Caco-2 (cell line): Measurements from ENCODE around the gene RAPGEF2. TPM values are rescaled to one million over a fixed set of nuclear protein-coding genes. Genes with fewer than 3 reads are reported as not detected.

Experiments
- BruUV-seq: library from RNA; stranded (reverse); fragments of 400-500 nt; replicated peaks from 2 replicates; lab custom pipeline; 2021; lab: Mats Ljungman, UMichigan
- CTCF ChIA-PET: fragments of 300-600 bp; sonication (Branson Sonifier 250); formaldehyde crosslinking; loops from one replicate; lab custom pipeline; 2022; ENCODE audit warnings: antibody characterized with exemption; lab: Charles Lee
- POLR2A ChIA-PET: fragments of 300-600 bp; sonication (Branson Sonifier 250); formaldehyde crosslinking; loops from one replicate; lab custom pipeline; 2022; ENCODE audit warnings: antibody characterized with exemption; lab: Charles Lee
- DNase-seq, 2 experiments: peaks; one replicate each; pipeline versions ENCODE4 v3.0.0 to v3.0.0-alpha.2; 2020 to 2022
- H3K27me3 ChIP-seq: replicated peaks from 2 replicates; pipeline ENCODE4 v1.6.0; 2011; ENCODE audit warnings: low read length; ENCODE audit not compliant: control insufficient read depth, insufficient read depth
- H3K36me3 ChIP-seq: 2 replicates; pipeline ENCODE4 v1.5.1; 2011; ENCODE audit warnings: low read length; ENCODE audit not compliant: control insufficient read depth, insufficient read depth
- H3K4me1 ChIP-seq: fragments of 250-450 bp; sonication (Bioruptor Pico); 2 replicates; pipeline ENCODE4 v1.5.1; 2020; ENCODE audit warnings: mild to moderate bottlenecking
- H3K4me3 ChIP-seq: 2 replicates; pipeline ENCODE4 v1.5.1; 2011; ENCODE audit warnings: low read depth, mild to moderate bottlenecking, control low read depth, low read length
- H3K9me3 ChIP-seq: fragments of 250-450 bp; sonication (Bioruptor Pico); 2 replicates; pipeline ENCODE4 v1.5.1; 2020; ENCODE audit warnings: mild to moderate bottlenecking, moderate library complexity
- H3K27ac Mint-ChIP-seq: one replicate; pipeline ENCODE4 v1.8.0; 2022; ENCODE audit warnings: mixed read lengths; ENCODE audit not compliant: unreplicated experiment
- H3K27me3 Mint-ChIP-seq: one replicate; pipeline ENCODE4 v1.8.0; 2022; ENCODE audit warnings: mixed read lengths; ENCODE audit not compliant: insufficient read depth, unreplicated experiment
- H3K36me3 Mint-ChIP-seq: one replicate; pipeline ENCODE4 v1.8.0; 2022; ENCODE audit warnings: mild to moderate bottlenecking, mixed read lengths; ENCODE audit not compliant: insufficient read depth, unreplicated experiment
- H3K4me1 Mint-ChIP-seq: one replicate; pipeline ENCODE4 v1.8.0; 2022; ENCODE audit warnings: low read depth, mixed read lengths; ENCODE audit not compliant: unreplicated experiment
- H3K4me3 Mint-ChIP-seq: one replicate; pipeline ENCODE4 v1.8.0; 2022; ENCODE audit warnings: mild to moderate bottlenecking, moderate library complexity, mixed read lengths; ENCODE audit not compliant: unreplicated experiment
- H3K9me3 Mint-ChIP-seq: one replicate; pipeline ENCODE4 v1.8.0; 2022; ENCODE audit warnings: mixed read lengths; ENCODE audit not compliant: unreplicated experiment
- CTCF ChIP-seq, 2 experiments: fragments of 200-600 bp in 1 of 2; IDR thresholded peaks; 1 replicate in 1 of 2; 2 replicates in 1 of 2; pipeline versions ENCODE4 v1.5.1 to v1.8.0; 2011 to 2022; ENCODE audit warnings: antibody characterized with exemption in 1 of 2, control low read depth in 1 of 2, inconsistent platforms in 1 of 2, low read depth in 1 of 2, low read length in 1 of 2, mild to moderate bottlenecking in 1 of 2, moderate library complexity in 1 of 2; ENCODE audit not compliant: insufficient read depth in 1 of 2, severe bottlenecking in 1 of 2, unreplicated experiment in 1 of 2
- intact Hi-C: fragments of 100-400 bp; cut with micrococcal nuclease; formaldehyde crosslinking; loops from one replicate; pipeline ENCODE4 v1.10.0; 2022; ENCODE audit not compliant: unreplicated experiment
- total RNA-seq: library from RNA; stranded (reverse); gene quantifications from 2 replicates; pipeline ENCODE4 v1.2.3, GENCODE V29; 2022

RAPGEF2 gene
- total RNA-seq, 1 experiment from 2014 or later = 67.6 TPM

- CTCF ChIA-PET = no interaction called here
- Mint-ChIP-seq H3K27me3 (no peaks in the 10 kb centered on the region), H3K4me3 (no peak overlapping the region), H3K9me3 (no peaks in the 10 kb centered on the region), H3K4me1 (peaks cover 5% of the 10 kb centered on the region), H3K36me3 (peaks cover 24% of the 10 kb centered on the region), H3K27ac (peak overlapping the region; percentile 45)
- no TSS peak for BruUV-seq
- intact Hi-C loops = loop anchor here (5.0 kb wide), 1 partner anchor 53 kb away; no protein-coding TSS in a partner anchor
- no peaks in the 10 kb centered on the region for H3K36me3 ChIP-seq
- TF ChIP-seq CTCF (IDR thresholded peaks at IDR 0.05; ENCODE audit: insufficient read depth in 1 of 2, low read depth in 1 of 2, low read length in 1 of 2, severe bottlenecking in 1 of 2, unreplicated experiment in 1 of 2) = no peak
- peak in 1 of 2 experiments; percentile 5 for DNase-seq
- no peaks in the 10 kb centered on the region for H3K9me3 ChIP-seq
- H3K4me3 ChIP-seq = no peak overlapping the region
- peaks cover 43% of the 10 kb centered on the region for H3K4me1 ChIP-seq
- H3K27me3 ChIP-seq = no peaks in the 10 kb centered on the region
- POLR2A ChIA-PET = interaction anchor here (0.6 kb wide), 2 partner anchors 115 to 391 kb away, joined by 3 read pairs; no protein-coding TSS in a partner anchor
Observed at GRCh38 chr4:159280442-159281172, 177.7 kb downstream of the RAPGEF2 start.

- H3K4me1 ChIP-seq = peaks cover 43% of the 10 kb centered on the region
- Mint-ChIP-seq H3K4me1 (peaks cover 5% of the 10 kb centered on the region), H3K36me3 (peaks cover 30% of the 10 kb centered on the region), H3K27me3 (no peaks in the 10 kb centered on the region), H3K9me3 (peaks cover 8% of the 10 kb centered on the region), H3K4me3 (no peak overlapping the region), H3K27ac (no peak overlapping the region)
- H3K4me3 ChIP-seq = no peak overlapping the region
- no peak for TF ChIP-seq CTCF (IDR thresholded peaks at IDR 0.05; ENCODE audit: insufficient read depth in 1 of 2, low read depth in 1 of 2, low read length in 1 of 2, severe bottlenecking in 1 of 2, unreplicated experiment in 1 of 2)
- no peak for DNase-seq
- no peaks in the 10 kb centered on the region for H3K27me3 ChIP-seq
- H3K36me3 ChIP-seq = no peaks in the 10 kb centered on the region
- no peaks in the 10 kb centered on the region for H3K9me3 ChIP-seq
- POLR2A ChIA-PET = interaction anchor here (1.1 kb wide), 1 partner anchor 53 kb away, joined by 3 read pairs; no protein-coding TSS in a partner anchor
- intact Hi-C loops = loop anchor here (5.0 kb wide), 1 partner anchor 54 kb away; no protein-coding TSS in a partner anchor
- CTCF ChIA-PET = no interaction called here
- no TSS peak for BruUV-seq
Observed at GRCh38 chr4:159281771-159282170, 178.9 kb downstream of the RAPGEF2 start.

- H3K36me3 ChIP-seq = no peaks in the 10 kb centered on the region
- ChIA-PET POLR2A (interaction anchor here (1.1 kb wide), 1 partner anchor 54 kb away, joined by 3 read pairs; no protein-coding TSS in a partner anchor), CTCF (no interaction called here)
- no peak overlapping the region for H3K4me3 ChIP-seq
- no peak for DNase-seq
- BruUV-seq = no TSS peak
- H3K4me1 Mint-ChIP-seq = peaks cover 5% of the 10 kb centered on the region
- H3K9me3 ChIP-seq = no peaks in the 10 kb centered on the region
- no peak for TF ChIP-seq CTCF (IDR thresholded peaks at IDR 0.05; ENCODE audit: insufficient read depth in 1 of 2, low read depth in 1 of 2, low read length in 1 of 2, severe bottlenecking in 1 of 2, unreplicated experiment in 1 of 2)
- peaks cover 43% of the 10 kb centered on the region for H3K4me1 ChIP-seq
- intact Hi-C loops = loop anchor here (5.0 kb wide), 1 partner anchor 55 kb away; no protein-coding TSS in a partner anchor
- peaks cover 28% of the 10 kb centered on the region for H3K36me3 Mint-ChIP-seq
- H3K27me3 ChIP-seq = no peaks in the 10 kb centered on the region
- peak overlapping the region; percentile 22 for H3K27ac Mint-ChIP-seq
- peaks cover 8% of the 10 kb centered on the region for H3K9me3 Mint-ChIP-seq
- no peaks in the 10 kb centered on the region for H3K27me3 Mint-ChIP-seq
- H3K4me3 Mint-ChIP-seq = peak overlapping the region; percentile 11
Observed at GRCh38 chr4:159282329-159282728, 179.4 kb downstream of the RAPGEF2 start.
